ENCODE data around the gene OR4D6. TPM values are rescaled to one million over a fixed set of nuclear protein-coding genes. Genes with fewer than 3 reads are reported as not detected.
A peak's percentile ranks its signal among the peaks of the same experiment; 100 is the strongest.

Gene OR4D6
- total and polyA plus RNA-seq, 2 donors from 2014 or later = not detected

- no peak for DNase-seq
- Histone ChIP-seq H3K4me1 (ENCODE audit: control insufficient read depth in 2 of 3, insufficient read depth in 2 of 3, low read depth in 1 of 3, low read length in 3 of 3) (no peaks in the 10 kb centered on the region), H3K9ac (ENCODE audit: low read length in 3 of 3) (no peak within 1 kb of the TSS), H3K9me3 (ENCODE audit: control insufficient read depth in 2 of 3, insufficient read depth in 1 of 3, low read length in 3 of 3) (no peaks in the 10 kb centered on the region), H3K27ac (ENCODE audit: low read depth in 2 of 2, low read length in 2 of 2) (no peak within 1 kb of the TSS), H3K27me3 (ENCODE audit: control insufficient read depth, insufficient read depth, low read length) (no peaks in the 10 kb centered on the region), H3K36me3 (ENCODE audit: control insufficient read depth in 2 of 3, insufficient read depth in 3 of 3, low read length in 3 of 3) (no peaks in the 10 kb centered on the region), H3K4me3 (ENCODE audit: low read length in 3 of 3) (no peak within 1 kb of the TSS)
- intact Hi-C loops (cut with DNase I) = loop anchor here (5.0 kb wide), 1 partner anchor 259 kb away; no protein-coding TSS in a partner anchor
- FAIRE-seq = no peak
- TF ChIP-seq CTCF (IDR thresholded peaks at IDR 0.05; ENCODE audit: borderline replicate concordance, extremely low read depth, insufficient read depth) = no peak
Measured at GRCh38 chr11:59426361-59427067, 30.2 kb upstream of the OR4D6 start, which contains the start of gene OR5A2. TSS of gene OR5A2 (minus strand) at chr11:59426413. CDS start at chr11:59422953, 3,460 bp downstream.

- H3K27ac ChIP-seq (ENCODE audit: low read depth in 2 of 2, low read length in 2 of 2) = no peak overlapping the region
- intact Hi-C loops (cut with DNase I) = loop anchor here (5.0 kb wide), 1 partner anchor 260 kb away; no protein-coding TSS in a partner anchor
- DNase-seq (no peak), FAIRE-seq (no peak)
- H3K4me3 ChIP-seq (ENCODE audit: low read length in 3 of 3) = no peak overlapping the region
- no peaks in the 10 kb centered on the region for H3K36me3 ChIP-seq (ENCODE audit: control insufficient read depth in 2 of 3, insufficient read depth in 3 of 3, low read length in 3 of 3)
- H3K9ac ChIP-seq (ENCODE audit: low read length in 3 of 3) = no peak overlapping the region
- no peaks in the 10 kb centered on the region for H3K9me3 ChIP-seq (ENCODE audit: control insufficient read depth in 2 of 3, insufficient read depth in 1 of 3, low read length in 3 of 3)
- H3K27me3 ChIP-seq (ENCODE audit: control insufficient read depth, insufficient read depth, low read length) = no peaks in the 10 kb centered on the region
- TF ChIP-seq CTCF (IDR thresholded peaks at IDR 0.05; ENCODE audit: borderline replicate concordance, extremely low read depth, insufficient read depth) = no peak
- no peaks in the 10 kb centered on the region for H3K4me1 ChIP-seq (ENCODE audit: control insufficient read depth in 2 of 3, insufficient read depth in 2 of 3, low read depth in 1 of 3, low read length in 3 of 3)
Measured at GRCh38 chr11:59427068-59427382, 29.7 kb upstream of the OR4D6 start.

- intact Hi-C loops (cut with DNase I) = loop anchor here (5.0 kb wide), 1 partner anchor 263 kb away; no protein-coding TSS in a partner anchor
- peak in 2 of 5 donors; percentile 26 to 58 for DNase-seq
Measured at GRCh38 chr11:59429924-59430516, 26.7 kb upstream of the OR4D6 start.

More at GRCh38 chr11:59429924-59430516, 26.7 kb upstream of the OR4D6 start:
- H3K9ac ChIP-seq (ENCODE audit: low read length in 3 of 3) = no peak overlapping the region
- H3K4me1 ChIP-seq (ENCODE audit: control insufficient read depth in 2 of 3, insufficient read depth in 2 of 3, low read depth in 1 of 3, low read length in 3 of 3) = no peaks in the 10 kb centered on the region
- FAIRE-seq = peak; percentile 58
- TF ChIP-seq CTCF (IDR thresholded peaks at IDR 0.05; ENCODE audit: borderline replicate concordance, extremely low read depth, insufficient read depth) = peak; percentile 75
- H3K27me3 ChIP-seq (ENCODE audit: control insufficient read depth, insufficient read depth, low read length) = no peaks in the 10 kb centered on the region
- H3K36me3 ChIP-seq (ENCODE audit: control insufficient read depth in 2 of 3, insufficient read depth in 3 of 3, low read length in 3 of 3) = no peaks in the 10 kb centered on the region
- no peaks in the 10 kb centered on the region for H3K9me3 ChIP-seq (ENCODE audit: control insufficient read depth in 2 of 3, insufficient read depth in 1 of 3, low read length in 3 of 3)
- H3K4me3 ChIP-seq (ENCODE audit: low read length in 3 of 3) = no peak overlapping the region
- no peak overlapping the region for H3K27ac ChIP-seq (ENCODE audit: low read depth in 2 of 2, low read length in 2 of 2)
